HFFc6 (cell line): ENCODE measurements around the gene METTL14. TPM values are rescaled to one million over a fixed set of nuclear protein-coding genes. Genes with fewer than 3 reads are reported as not detected.

Experiments used
- DNase-seq: peaks from one replicate; pipeline ENCODE4 v3.0.0-alpha.2; 2018
- H3K27ac Mint-ChIP-seq: 2 replicates; pipeline ENCODE4 v1.8.0; 2020; ENCODE audit warnings: mild to moderate bottlenecking, mixed read lengths
- H3K27me3 Mint-ChIP-seq: 2 replicates; pipeline ENCODE4 v1.8.0; 2021; ENCODE audit warnings: mild to moderate bottlenecking, moderate library complexity, mixed read lengths; ENCODE audit not compliant: insufficient read depth
- H3K36me3 Mint-ChIP-seq: 2 replicates; pipeline ENCODE4 v1.8.0; 2021; ENCODE audit warnings: low read depth, mixed read lengths
- H3K4me1 Mint-ChIP-seq: 2 replicates; pipeline ENCODE4 v1.8.0; 2020; ENCODE audit warnings: low read depth, mixed read lengths
- H3K4me3 Mint-ChIP-seq: 2 replicates; pipeline ENCODE4 v1.8.0; 2020; ENCODE audit warnings: mild to moderate bottlenecking, moderate library complexity, mixed read lengths
- H3K9me3 Mint-ChIP-seq: 2 replicates; pipeline ENCODE4 v1.8.0; 2020; ENCODE audit warnings: mild to moderate bottlenecking, mixed read lengths
- CTCF ChIP-seq: fragments of 200-600 bp; sonication (generic); IDR thresholded peaks from 2 replicates; pipeline ENCODE4 v1.5.0; 2021; ENCODE audit warnings: antibody characterized with exemption, mild to moderate bottlenecking
- total RNA-seq, 6 experiments: library from RNA; stranded (reverse); fragmentation: NEBNext Ultra II Directional; extraction: Animal tissue kit (Norgen Biotek cat#: 25700); gene quantifications; 2 replicates in 1 of 6; 3 replicates in 5 of 6; pipeline ENCODE4 v1.2.3, GENCODE V29; 2021

METTL14 gene
- total RNA-seq, 6 experiments from 2014 or later, result 35.2 to 44.9 (median 39.5) TPM

GRCh38 chr4:118682928-118683327 is 2.3 kb upstream of the METTL14 start:
- Mint-ChIP-seq H3K36me3 (no peaks in the 10 kb centered on the region), H3K4me3 (peak overlapping the region; percentile 1; the same call in 1 of the 2 replicates), H3K9me3 (no peaks in the 10 kb centered on the region), H3K4me1 (peaks cover 31% of the 10 kb centered on the region), H3K27ac (no peak overlapping the region), H3K27me3 (no peaks in the 10 kb centered on the region; the same call in none of the 2 replicates)
- peak; percentile 40 for DNase-seq
- peak; percentile 81 for TF ChIP-seq CTCF

GRCh38 chr4:118683513-118683912 is 1.7 kb upstream of the METTL14 start:
- no peak for DNase-seq
- H3K9me3 Mint-ChIP-seq, result no peaks in the 10 kb centered on the region
- no peak for TF ChIP-seq CTCF
- H3K4me3 Mint-ChIP-seq, result peak overlapping the region; percentile 1; the same call in 1 of the 2 replicates
- H3K36me3 Mint-ChIP-seq, result no peaks in the 10 kb centered on the region
- no peak overlapping the region for H3K27ac Mint-ChIP-seq
- H3K4me1 Mint-ChIP-seq, result peaks cover 31% of the 10 kb centered on the region
- no peaks in the 10 kb centered on the region; the same call in none of the 2 replicates for H3K27me3 Mint-ChIP-seq

- no peak for DNase-seq
- Mint-ChIP-seq H3K27me3 (no peaks in the 10 kb centered on the region), H3K27ac (no peak overlapping the region), H3K9me3 (no peaks in the 10 kb centered on the region), H3K36me3 (peaks cover 25% of the 10 kb centered on the region), H3K4me3 (no peak overlapping the region), H3K4me1 (no peaks in the 10 kb centered on the region)
- no peak for TF ChIP-seq CTCF
These were observed 17.9 kb downstream of the METTL14 start for GRCh38 chr4:118703118-118703517.

GRCh38 chr4:118711052-118711451 is 25.9 kb downstream of the METTL14 start:
- no peak for DNase-seq
- peaks cover 2% of the 10 kb centered on the region; the same call in 1 of the 2 replicates for H3K27me3 Mint-ChIP-seq
- no peak overlapping the region for H3K27ac Mint-ChIP-seq
- H3K9me3 Mint-ChIP-seq, result no peaks in the 10 kb centered on the region
- peaks cover 18% of the 10 kb centered on the region for H3K4me1 Mint-ChIP-seq
- H3K36me3 Mint-ChIP-seq, result peaks cover 12% of the 10 kb centered on the region
- TF ChIP-seq CTCF, result no peak
- H3K4me3 Mint-ChIP-seq, result no peak overlapping the region

- Mint-ChIP-seq H3K4me1 (peaks cover 18% of the 10 kb centered on the region), H3K9me3 (no peaks in the 10 kb centered on the region), H3K27me3 (peaks cover 5% of the 10 kb centered on the region), H3K4me3 (no peak overlapping the region), H3K27ac (peak overlapping the region; percentile 66), H3K36me3 (peaks cover 4% of the 10 kb centered on the region; the same call in 1 of the 2 replicates)
- TF ChIP-seq CTCF, result no peak
- peak; percentile 62 for DNase-seq
These were observed 27.7 kb downstream of the METTL14 start for GRCh38 chr4:118712872-118713271.

GRCh38 chr4:118714682-118715081 is 29.5 kb downstream of the METTL14 start:
- Mint-ChIP-seq H3K27me3 (peaks cover 10% of the 10 kb centered on the region), H3K27ac (no peak overlapping the region), H3K36me3 (peaks cover 20% of the 10 kb centered on the region), H3K9me3 (no peaks in the 10 kb centered on the region), H3K4me3 (no peak overlapping the region), H3K4me1 (peaks cover 18% of the 10 kb centered on the region)
- TF ChIP-seq CTCF, result no peak
- DNase-seq, result no peak
